ENCODE measurements around the gene SP140. TPM values are rescaled to one million over a fixed set of nuclear protein-coding genes. Genes with fewer than 3 reads are reported as not detected.

Gene SP140
- polyA plus RNA-seq, 2 of the 4 experiments (the other 2 are of a cell fraction): 0.10 TPM; not detected in 1

GRCh38 chr2:230205721-230206120, 19.8 kb upstream of the SP140 start:
- DNase-seq (ENCODE audit: low read depth in 1 of 2, low spot score in 1 of 2) (no peak), FAIRE-seq (no peak), ATAC-seq (no peak)
- Histone ChIP-seq H3K4me2 (no peak overlapping the region), H3K9me3 (no peaks in the 10 kb centered on the region), H3K4me1 (no peaks in the 10 kb centered on the region), H3K27ac (no peak overlapping the region), H3K4me3 (no peak overlapping the region)
- ChIA-PET POLR2A (no interaction called here), CTCF (no interaction called here)
- no peak for TF ChIP-seq PHF8 (IDR thresholded peaks at IDR 0.05; ENCODE audit: borderline replicate concordance, low read depth)
- TF ChIP-seq POLR2A (IDR thresholded peaks at IDR 0.05; ENCODE audit: low read length): no peak
- no peak for TF ChIP-seq HEYL (CRISPR knock-in tag; IDR thresholded peaks at IDR 0.05)
- TF ChIP-seq E2F6 (IDR thresholded peaks at IDR 0.05; ENCODE audit: borderline replicate concordance, low read depth): no peak
- no peak for TF ChIP-seq FOSL2 (IDR thresholded peaks at IDR 0.05)
- no peak for TF ChIP-seq FOSL2 (CRISPR knock-in tag; IDR thresholded peaks at IDR 0.05)
- TF ChIP-seq ELK1 (IDR thresholded peaks at IDR 0.05; ENCODE audit: low read depth, low read length): no peak
- no peak for TF ChIP-seq MAFK (IDR thresholded peaks at IDR 0.05; ENCODE audit: partially characterized antibody)
- no peak for TF ChIP-seq CEBPB (IDR thresholded peaks at IDR 0.05)
- TF ChIP-seq REST (IDR thresholded peaks at IDR 0.05): no peak
- no peak for TF ChIP-seq SMC3 (IDR thresholded peaks at IDR 0.05)
- no peak for TF ChIP-seq CHD2 (IDR thresholded peaks at IDR 0.05; ENCODE audit: low read length, partially characterized antibody)
- WGBS (ENCODE audit: missing lambda C conversion rate): 71% methylated on average over 2 of the region's 2 CpGs

GRCh38 chr2:230208576-230208975, 17.0 kb upstream of the SP140 start:
- H3K4me2 ChIP-seq: no peak overlapping the region
- no peak overlapping the region for H3K27ac ChIP-seq
- H3K4me3 ChIP-seq: no peak overlapping the region
- no peak for FAIRE-seq
- no peaks in the 10 kb centered on the region for H3K4me1 ChIP-seq
- POLR2A ChIA-PET: no interaction called here
- no peaks in the 10 kb centered on the region for H3K9me3 ChIP-seq
- CTCF ChIA-PET: no interaction called here
- DNase-seq (ENCODE audit: low read depth in 1 of 2, low spot score in 1 of 2): no peak
- ATAC-seq: no peak
- TF ChIP-seq CHD4 (IDR thresholded peaks at IDR 0.05; ENCODE audit: borderline replicate concordance) (no peak), SMC3 (IDR thresholded peaks at IDR 0.05) (no peak), TP53 (CRISPR knock-in tag; IDR thresholded peaks at IDR 0.05) (no peak)

- Histone ChIP-seq H3K4me3 (no peak overlapping the region), H3K4me2 (no peak overlapping the region), H3K27ac (no peak overlapping the region), H3K9me3 (no peaks in the 10 kb centered on the region), H3K4me1 (no peaks in the 10 kb centered on the region)
- POLR2A ChIA-PET: no interaction called here
- DNase-seq (ENCODE audit: low read depth in 1 of 2, low spot score in 1 of 2) (no peak), ATAC-seq (no peak), FAIRE-seq (no peak)
- TF ChIP-seq NPAS2 (CRISPR knock-in tag; IDR thresholded peaks at IDR 0.05; ENCODE audit: borderline replicate concordance): no peak
- no peak for TF ChIP-seq EHF (CRISPR knock-in tag; IDR thresholded peaks at IDR 0.05)
- no peak for TF ChIP-seq ZSCAN20 (CRISPR knock-in tag; IDR thresholded peaks at IDR 0.05)
- no peak for TF ChIP-seq ZFP36 (IDR thresholded peaks at IDR 0.05; ENCODE audit: borderline replicate concordance, partially characterized antibody)
- no peak for TF ChIP-seq HEYL (CRISPR knock-in tag; IDR thresholded peaks at IDR 0.05)
- TF ChIP-seq E2F6 (IDR thresholded peaks at IDR 0.05; ENCODE audit: borderline replicate concordance, low read depth): no peak
- no peak for TF ChIP-seq ZC3H11A (IDR thresholded peaks at IDR 0.05)
- TF ChIP-seq BHLHE40 (IDR thresholded peaks at IDR 0.05; ENCODE audit: low read depth, low read length): no peak
- no peak for TF ChIP-seq ATOH8 (CRISPR knock-in tag; IDR thresholded peaks at IDR 0.05; ENCODE audit: low read depth)
- CTCF ChIA-PET: no interaction called here
- WGBS (ENCODE audit: missing lambda C conversion rate): 34% methylated on average over 1 of the region's 1 CpG
Measured at GRCh38 chr2:230209422-230210051, 16.0 kb upstream of the SP140 start.

All from A549 (cell line).